ENCODE results near the gene EXOC3. TPM values are rescaled to one million over a fixed set of nuclear protein-coding genes. Genes with fewer than 3 reads are reported as not detected.

EXOC3 gene
- polyA plus RNA-seq, 1 experiment: 27.3 TPM

DNA sequence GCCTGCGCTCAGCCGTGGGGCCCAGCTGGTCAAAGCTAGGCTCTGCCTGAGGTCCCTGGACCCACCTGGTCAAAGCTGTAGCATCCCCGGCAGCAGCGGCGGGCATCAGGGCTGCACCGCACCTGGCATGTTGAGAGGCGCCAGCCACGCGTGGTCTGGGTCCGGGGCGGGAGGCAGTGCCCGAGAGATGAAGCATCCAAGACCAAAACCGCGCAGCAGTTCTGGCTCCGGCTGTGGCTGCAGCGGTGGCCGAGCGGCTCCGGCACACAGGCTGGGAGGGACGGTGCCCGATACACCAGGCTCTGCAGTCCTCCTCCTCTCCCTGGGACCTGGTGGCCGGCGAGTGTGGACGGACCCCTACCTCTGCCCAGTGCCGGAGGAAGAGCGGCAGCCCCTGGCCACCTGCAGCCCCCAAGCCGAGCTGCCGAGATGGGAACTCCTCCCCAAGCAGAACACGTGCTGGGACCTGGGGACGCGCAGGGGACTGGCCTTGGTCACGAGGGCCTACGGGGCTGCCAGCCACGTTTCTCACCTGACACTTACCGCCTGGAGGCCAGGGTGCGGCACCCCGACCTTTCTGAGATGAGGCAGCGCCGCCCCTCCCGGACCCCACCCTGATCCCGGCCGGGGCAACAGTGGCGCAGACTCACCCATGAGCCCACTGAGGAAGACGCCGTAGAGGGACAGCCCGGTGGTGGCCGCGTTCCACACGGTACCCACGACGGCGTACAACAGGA is 48.3 kb downstream of the EXOC3 start:
- H3K9me3 ChIP-seq (ENCODE audit: control insufficient read depth, insufficient read depth, low read length): peaks cover 14% of the 10 kb centered on the region; the same call in 1 of the 2 replicates
- no peak overlapping the region for H3K27ac ChIP-seq (ENCODE audit: low read depth, low read length)
- peaks cover 23% of the 10 kb centered on the region for H3K27me3 ChIP-seq (ENCODE audit: control insufficient read depth, insufficient read depth, low read length)
- TF ChIP-seq, protein P1, sequence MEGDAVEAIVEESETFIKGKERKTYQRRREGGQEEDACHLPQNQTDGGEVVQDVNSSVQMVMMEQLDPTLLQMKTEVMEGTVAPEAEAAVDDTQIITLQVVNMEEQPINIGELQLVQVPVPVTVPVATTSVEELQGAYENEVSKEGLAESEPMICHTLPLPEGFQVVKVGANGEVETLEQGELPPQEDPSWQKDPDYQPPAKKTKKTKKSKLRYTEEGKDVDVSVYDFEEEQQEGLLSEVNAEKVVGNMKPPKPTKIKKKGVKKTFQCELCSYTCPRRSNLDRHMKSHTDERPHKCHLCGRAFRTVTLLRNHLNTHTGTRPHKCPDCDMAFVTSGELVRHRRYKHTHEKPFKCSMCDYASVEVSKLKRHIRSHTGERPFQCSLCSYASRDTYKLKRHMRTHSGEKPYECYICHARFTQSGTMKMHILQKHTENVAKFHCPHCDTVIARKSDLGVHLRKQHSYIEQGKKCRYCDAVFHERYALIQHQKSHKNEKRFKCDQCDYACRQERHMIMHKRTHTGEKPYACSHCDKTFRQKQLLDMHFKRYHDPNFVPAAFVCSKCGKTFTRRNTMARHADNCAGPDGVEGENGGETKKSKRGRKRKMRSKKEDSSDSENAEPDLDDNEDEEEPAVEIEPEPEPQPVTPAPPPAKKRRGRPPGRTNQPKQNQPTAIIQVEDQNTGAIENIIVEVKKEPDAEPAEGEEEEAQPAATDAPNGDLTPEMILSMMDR (IDR thresholded peaks at IDR 0.05; ENCODE audit: low read depth, low read length): no peak
- ChIA-PET CTCF (no interaction called here), POLR2A (no interaction called here)
- H3K4me3 ChIP-seq (ENCODE audit: low read depth, low read length): no peak overlapping the region
- DNase-seq (ENCODE audit: low read depth, low spot score): no peak

DNA sequence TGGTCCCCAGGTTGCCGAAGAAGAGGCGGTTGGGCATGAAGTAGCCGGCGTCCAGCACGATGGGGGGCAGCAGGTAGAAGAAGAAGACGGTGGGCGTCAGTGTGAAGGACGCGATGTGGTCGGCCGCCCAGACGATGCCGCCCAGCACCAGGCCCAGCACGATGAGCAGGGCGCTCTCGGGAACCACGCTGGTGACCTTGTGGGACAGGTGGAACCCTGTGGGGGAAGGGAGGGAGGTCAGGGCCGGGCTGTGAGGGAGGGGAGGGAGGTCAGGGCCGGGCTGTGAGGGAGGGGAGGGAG is 48.8 kb downstream of the EXOC3 start:
- Histone ChIP-seq H3K27ac (ENCODE audit: low read depth, low read length) (no peak overlapping the region), H3K27me3 (ENCODE audit: control insufficient read depth, insufficient read depth, low read length) (peaks cover 23% of the 10 kb centered on the region), H3K9me3 (ENCODE audit: control insufficient read depth, insufficient read depth, low read length) (peaks cover 14% of the 10 kb centered on the region; the same call in 1 of the 2 replicates), H3K4me3 (ENCODE audit: low read depth, low read length) (no peak overlapping the region)
- DNase-seq (ENCODE audit: low read depth, low spot score): no peak
- ChIA-PET POLR2A (no interaction called here), CTCF (no interaction called here)
- TF ChIP-seq, protein P1 (IDR thresholded peaks at IDR 0.05; ENCODE audit: low read depth, low read length): no peak

DNA sequence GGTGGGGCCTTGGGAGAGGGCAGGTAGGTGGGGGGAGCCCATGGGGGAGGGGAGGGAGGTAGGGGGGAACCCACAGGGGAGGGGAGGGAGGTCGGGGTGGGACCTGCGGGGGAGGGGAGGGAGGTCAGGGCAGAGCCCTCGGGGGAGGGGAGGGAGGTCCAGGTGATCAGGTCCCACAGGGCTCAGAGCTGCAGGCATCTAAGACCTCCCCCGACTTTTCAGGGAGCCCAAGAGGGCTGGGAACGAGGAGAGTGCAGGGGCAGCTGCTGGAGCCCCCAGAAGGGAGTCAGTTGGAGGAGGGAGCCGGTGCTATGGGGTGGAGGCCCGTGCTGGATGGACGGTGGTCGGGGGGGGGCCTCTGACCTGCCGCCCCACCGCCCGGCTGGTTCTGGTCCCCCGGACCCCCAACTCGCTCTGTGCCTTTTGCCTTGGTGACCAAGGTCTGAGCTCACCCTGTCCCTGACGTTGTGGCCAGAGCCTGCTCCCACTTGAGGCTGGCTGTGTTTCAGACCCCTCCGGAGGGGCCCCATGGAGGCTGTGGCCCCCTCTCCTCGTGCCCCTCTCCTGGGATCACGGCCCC is 49.4 kb downstream of the EXOC3 start:
- no peak overlapping the region for H3K27ac ChIP-seq (ENCODE audit: low read depth, low read length)
- POLR2A ChIA-PET: no interaction called here
- TF ChIP-seq, protein P1 (IDR thresholded peaks at IDR 0.05; ENCODE audit: low read depth, low read length): no peak
- peaks cover 14% of the 10 kb centered on the region; the same call in 1 of the 2 replicates for H3K9me3 ChIP-seq (ENCODE audit: control insufficient read depth, insufficient read depth, low read length)
- CTCF ChIA-PET: no interaction called here
- H3K27me3 ChIP-seq (ENCODE audit: control insufficient read depth, insufficient read depth, low read length): peaks cover 23% of the 10 kb centered on the region
- no peak for DNase-seq (ENCODE audit: low read depth, low spot score)
- no peak overlapping the region for H3K4me3 ChIP-seq (ENCODE audit: low read depth, low read length)

DNA sequence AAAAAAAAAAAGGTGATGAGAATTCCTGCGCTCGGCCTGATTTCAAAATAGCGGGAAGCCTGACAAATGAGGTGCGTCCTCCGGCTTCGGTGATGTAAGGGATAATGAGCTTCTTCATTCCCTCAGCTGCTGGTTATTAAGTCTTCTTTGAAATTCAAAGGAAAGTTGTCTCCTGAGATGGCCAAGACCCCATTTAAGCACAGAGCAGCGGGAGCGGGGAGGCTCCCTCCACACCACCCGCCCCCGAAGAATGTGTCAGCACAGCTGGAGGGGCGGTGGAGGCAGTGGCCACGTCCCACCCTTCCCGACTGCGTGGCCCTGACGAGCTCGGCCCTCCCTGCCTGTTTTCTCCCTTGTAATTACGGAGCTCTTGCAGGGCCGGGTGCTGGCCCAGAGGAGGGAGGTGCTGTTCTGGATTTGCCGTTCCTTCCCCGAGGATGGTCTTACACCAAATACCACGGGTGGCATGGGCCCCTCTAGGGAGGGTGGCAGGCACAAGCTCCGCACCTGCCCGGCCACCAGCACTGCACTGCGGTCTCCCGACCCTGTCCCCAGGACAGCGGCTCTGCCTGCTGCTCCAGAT is 50.2 kb downstream of the EXOC3 start:
- DNase-seq (ENCODE audit: low read depth, low spot score): no peak
- no peak overlapping the region for H3K4me3 ChIP-seq (ENCODE audit: low read depth, low read length)
- TF ChIP-seq, protein P1 (IDR thresholded peaks at IDR 0.05; ENCODE audit: low read depth, low read length): no peak
- peaks cover 14% of the 10 kb centered on the region; the same call in 1 of the 2 replicates for H3K9me3 ChIP-seq (ENCODE audit: control insufficient read depth, insufficient read depth, low read length)
- ChIA-PET POLR2A (interaction anchor here (0.9 to 1.0 kb wide), 2 partner anchors 9 to 15 kb away, joined by 3 to 4 read pairs; no protein-coding TSS in a partner anchor), CTCF (interaction anchor here (0.7 kb wide), 1 partner anchor 47 kb away, joined by 3 read pairs; no protein-coding TSS in a partner anchor)
- H3K27me3 ChIP-seq (ENCODE audit: control insufficient read depth, insufficient read depth, low read length): peaks cover 23% of the 10 kb centered on the region
- no peak overlapping the region for H3K27ac ChIP-seq (ENCODE audit: low read depth, low read length)

DNA sequence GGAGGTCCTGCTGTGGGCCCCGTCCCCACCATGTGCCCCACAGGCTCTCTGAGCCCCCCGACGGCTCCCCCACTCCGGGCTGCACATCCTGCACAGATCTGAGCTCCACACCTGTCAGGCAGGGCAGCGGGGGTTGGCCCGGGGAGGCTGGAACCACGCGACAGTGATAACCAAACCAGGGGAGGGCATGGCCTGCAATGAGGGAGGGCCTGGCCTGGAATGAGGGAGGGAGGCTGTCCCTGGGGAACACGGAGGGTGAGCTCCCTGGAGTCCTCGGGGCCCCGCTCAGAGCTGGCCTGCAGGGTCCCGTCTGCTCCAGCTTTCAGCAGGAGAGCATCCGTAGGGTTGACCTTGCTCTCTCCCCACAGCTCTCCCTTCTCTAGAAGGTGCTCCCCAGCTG is 50.8 kb downstream of the EXOC3 start:
- Histone ChIP-seq H3K9me3 (ENCODE audit: control insufficient read depth, insufficient read depth, low read length) (peaks cover 14% of the 10 kb centered on the region; the same call in 1 of the 2 replicates), H3K27ac (ENCODE audit: low read depth, low read length) (no peak overlapping the region), H3K27me3 (ENCODE audit: control insufficient read depth, insufficient read depth, low read length) (peaks cover 23% of the 10 kb centered on the region), H3K4me3 (ENCODE audit: low read depth, low read length) (no peak overlapping the region)
- TF ChIP-seq, protein P1 (IDR thresholded peaks at IDR 0.05; ENCODE audit: low read depth, low read length): no peak
- DNase-seq (ENCODE audit: low read depth, low spot score): no peak
- ChIA-PET CTCF (no interaction called here), POLR2A (interaction anchor here (0.9 to 1.0 kb wide), 2 partner anchors 9 to 15 kb away, joined by 3 to 4 read pairs; no protein-coding TSS in a partner anchor)
